Stimulated activated CD4-positive, alpha-beta T cell treated with anti-CD3 and anti-CD28 coated beads, Interleukin-12 subunit alpha, Interleukin-12 subunit beta, amount 100 ng/mL, for 48 hours (primary cell): ENCODE measurements around the gene CCRL2.
"Not testable (repeated sequence)": the region's sequence is repeated elsewhere in the genome, so short reads cannot be mapped to it uniquely, and the experiment has no call there.

Experiments used
- DNase-seq, 3 donors: peaks; one replicate each; pipeline ENCODE4 v3.0.0-alpha.2; 2020; ENCODE audit warnings: low read depth in 2 of 3, low spot score in 1 of 3

Gene CCRL2

DNA sequence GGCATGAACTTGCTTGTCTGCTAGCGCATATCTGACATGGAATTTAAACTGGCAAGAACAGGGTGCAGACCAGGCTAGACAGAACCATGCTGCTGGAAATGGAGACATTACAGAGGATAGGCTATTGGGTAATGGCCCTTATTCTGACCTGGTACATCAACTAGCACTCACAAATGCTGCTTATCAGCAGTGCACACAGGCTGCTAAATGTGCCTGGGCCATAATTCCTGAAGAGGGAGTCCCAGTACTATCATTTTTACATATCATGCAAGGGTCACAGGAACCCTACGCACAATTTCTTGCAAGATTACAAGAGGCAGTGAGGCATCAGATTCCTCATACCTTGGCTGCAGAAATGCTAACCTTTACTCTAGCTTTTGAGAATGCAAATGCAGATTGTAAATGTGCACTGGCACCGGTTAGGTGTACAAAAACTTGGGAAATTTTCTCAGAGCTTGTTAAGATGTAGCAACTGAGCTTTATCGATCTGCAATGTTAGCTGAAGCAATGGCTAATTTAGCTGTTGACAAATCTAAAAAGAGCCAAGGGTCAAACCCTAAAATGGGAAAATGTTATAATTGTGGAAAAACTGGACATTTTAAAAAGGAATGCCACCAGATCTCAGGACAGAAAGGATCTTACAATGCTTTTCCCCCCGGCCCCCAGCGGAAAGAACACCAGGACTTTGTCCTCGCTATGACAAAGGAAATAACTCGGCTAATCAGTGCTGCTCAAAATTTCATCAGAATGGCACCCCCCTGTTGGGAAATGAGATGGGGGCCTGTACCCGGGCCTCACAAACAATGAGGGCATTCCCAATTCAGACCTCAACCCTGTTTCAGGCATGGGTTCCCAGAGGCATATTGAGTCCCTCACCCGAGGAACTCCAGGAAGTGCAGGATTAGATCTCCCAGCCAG lies 21.1 kb downstream of the CCRL2 start:
- no peak for DNase-seq

DNA sequence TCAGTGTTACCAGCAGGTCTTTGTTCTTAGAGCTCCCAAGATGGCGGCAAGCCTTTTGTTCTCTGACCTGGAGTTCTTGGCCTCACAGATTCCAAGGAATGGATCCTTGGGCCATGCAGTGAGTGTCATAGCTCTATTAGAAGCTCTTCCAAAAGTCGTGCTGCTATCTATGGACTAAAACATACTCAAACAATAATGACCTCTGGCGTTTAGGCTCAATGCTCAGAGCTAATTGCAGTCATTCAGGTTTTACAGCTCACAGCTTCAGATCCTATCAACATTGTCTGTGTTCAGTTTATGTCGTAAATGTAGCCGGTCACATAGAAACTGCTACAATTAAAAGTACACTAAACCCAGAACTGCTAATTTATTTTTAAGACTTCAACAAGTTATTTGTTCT lies 22.2 kb downstream of the CCRL2 start:
- no peak for DNase-seq

DNA sequence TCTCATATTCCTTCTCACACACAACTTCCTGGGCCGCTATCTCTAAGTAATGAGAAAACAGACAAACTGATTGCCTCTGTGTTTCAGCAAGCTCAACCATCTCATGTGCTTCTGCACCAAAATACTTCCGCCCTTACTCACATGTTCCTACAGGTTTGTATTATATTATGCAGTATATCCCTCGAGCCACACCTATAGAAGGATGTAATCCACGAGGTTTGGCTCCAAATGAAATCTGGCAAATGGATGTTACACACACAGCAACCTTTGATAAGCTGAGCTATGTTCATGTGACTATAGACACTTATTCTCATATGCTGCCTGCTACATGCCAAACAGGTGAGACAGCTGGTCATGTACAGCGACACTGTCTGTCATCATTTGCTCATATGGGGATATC lies 22.6 kb downstream of the CCRL2 start:
- DNase-seq = no peak

DNA sequence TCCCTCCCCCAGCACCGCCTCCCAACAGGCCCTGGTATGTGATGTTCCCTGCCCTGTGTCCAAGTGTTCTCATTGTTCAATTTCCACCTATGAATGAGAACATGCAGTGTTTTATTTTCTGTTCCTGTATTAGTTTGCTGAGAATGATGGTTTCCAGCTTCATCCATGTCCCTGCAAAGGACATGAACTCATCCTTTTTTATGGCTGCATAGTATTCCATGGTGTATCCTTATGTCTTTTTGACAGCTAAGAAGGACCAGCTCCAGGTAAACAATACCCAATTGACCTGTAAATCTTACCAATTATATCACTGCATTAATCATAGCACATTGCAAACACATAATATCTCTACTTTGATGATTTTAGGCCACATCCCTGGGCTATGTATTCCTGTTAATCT lies 23.8 kb downstream of the CCRL2 start:
- not testable (repeated sequence) for DNase-seq

DNA sequence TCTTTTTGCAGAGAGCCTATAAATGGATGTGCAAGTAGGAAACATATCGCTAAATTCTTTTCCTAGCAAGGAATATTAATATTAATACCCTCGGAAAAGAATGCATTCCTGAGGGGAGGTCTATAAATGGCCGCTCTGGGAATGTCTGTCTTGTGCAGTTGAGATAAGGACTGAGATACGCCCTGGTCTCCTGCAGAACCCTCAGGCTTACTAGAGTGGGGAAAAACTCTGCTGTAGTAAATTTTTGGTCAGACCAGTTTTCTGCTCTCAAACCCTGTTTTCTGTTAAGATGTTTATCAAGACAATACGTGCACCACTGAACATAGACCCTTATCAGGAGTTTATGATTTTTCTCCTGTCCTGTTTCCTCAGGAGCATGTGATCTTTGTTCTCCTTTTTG lies 24.8 kb downstream of the CCRL2 start:
- DNase-seq = not testable (repeated sequence)

DNA sequence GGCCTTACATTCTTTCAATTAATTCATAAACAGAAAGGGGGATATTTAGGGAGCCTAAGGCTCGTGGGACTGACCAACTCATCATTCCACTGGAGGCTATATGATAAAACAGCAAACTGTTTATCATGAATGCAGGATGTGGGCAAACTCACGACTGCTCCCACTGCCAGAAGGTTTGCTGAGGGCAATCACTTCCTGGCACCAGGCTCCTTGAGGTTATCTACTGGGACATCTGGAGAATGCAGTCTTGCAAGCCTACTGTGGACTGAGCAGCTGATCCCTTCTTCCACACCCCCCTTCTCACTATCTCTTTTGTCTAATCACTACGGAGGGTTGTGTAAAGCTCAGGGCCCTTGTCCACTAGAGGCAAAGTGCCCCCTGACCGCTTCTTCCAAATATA lies 26.1 kb downstream of the CCRL2 start:
- DNase-seq = not testable (repeated sequence)

DNA sequence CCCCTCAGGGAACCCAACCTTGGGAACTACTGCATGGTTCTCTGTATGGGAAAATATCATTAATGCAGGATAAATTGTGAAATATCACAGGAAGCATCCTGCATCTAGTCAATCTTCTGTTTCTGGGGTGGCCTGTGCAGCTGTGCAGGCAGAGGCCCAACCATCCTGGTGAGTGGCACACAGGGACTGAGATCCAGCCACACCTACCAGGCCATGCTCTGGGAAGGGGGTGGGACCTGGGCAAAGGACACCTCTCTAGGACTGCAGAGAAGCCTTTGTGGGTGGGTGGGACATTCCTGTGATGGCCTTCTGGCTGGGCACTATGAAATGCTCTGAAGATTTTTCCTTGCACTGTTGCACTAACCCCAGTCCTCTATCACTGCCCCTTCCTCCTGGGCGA lies 26.8 kb downstream of the CCRL2 start:
- DNase-seq = no peak

DNA sequence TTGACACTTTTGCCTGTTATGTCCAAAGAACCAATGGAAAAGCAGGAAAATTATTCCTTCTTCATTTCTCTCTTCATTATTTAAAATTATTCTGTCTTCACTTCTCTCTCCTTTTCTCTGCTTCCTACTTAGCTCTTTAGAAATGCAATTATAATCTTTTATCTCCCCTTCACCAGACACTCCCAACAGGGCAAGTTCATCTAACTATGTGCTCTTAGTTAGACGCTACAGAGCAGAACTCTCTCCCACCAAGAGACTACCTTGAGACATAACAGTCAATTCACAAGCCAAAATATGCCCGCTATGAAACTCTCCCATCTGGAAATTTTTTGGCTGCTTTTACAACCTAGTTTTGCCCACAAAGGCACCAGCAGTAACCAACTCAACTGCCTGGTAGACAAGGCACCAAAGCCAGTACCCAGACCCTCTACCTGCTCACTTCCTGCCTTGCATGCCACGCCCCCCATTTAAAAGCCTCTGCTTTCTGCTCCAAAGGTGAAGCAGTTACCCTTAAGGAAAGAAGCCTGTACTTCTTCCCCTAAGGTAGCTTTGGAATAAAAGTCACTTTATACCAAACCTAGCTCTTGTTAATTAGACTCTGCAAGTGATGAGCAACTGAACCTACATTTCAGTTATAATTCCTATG lies 28.1 kb downstream of the CCRL2 start:
- DNase-seq = no peak

DNA sequence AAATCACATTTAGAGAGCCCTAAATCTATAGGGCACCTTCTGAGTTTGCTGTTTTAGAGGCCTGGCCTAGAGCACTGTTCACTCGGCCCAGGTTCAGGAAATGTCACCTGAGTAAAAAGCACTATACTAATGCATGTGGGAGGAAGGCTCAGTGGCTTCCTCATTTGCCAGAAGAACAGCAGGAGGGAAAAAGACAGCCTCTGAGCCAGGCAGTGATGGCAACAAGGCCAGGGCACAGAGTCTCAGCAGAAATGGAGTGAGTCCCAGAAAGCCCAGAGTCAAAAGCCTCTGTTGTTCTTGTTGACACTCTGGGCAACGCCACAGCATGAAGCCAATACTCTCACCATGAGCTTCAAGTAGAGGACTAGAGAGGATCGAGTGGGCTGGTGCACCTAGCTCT lies 31.8 kb downstream of the CCRL2 start:
- no peak for DNase-seq

DNA sequence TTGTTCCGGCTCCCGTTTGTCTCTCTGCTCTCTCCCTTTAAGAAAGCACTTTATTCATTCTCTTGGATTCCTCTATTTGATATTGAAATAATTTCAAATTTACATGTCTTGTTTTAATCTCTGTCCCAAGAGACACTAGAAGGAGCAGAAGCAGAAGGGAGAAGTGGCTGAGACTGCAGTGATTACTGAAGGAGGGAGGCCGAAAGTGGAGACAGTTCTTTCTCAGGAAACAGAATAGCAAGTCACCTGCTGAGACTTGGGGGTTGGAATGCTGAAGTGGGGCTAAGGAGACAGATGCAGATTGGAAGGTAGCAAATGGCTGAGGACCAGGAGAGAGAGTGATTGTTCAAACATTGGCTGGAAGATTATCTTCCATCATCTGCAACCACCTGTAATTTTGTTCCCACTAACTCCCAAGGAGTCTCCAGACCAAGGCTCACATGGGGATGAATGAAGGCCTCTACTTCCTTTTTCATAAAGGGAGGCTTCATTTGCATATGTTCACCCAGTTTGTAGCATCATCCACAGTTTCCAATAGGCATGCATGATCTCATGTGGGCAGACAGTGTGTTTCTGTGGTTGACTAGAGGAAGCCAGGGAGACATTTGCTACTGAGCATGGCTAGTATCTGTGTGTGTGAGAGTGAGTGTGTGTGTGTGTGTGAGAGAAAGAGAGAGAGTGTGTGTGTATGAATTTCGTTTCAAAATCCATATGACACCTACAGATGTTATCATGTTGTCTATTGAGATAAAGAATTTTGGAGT lies 33.7 kb downstream of the CCRL2 start:
- peak; percentile 9 to 18 (median 9) for DNase-seq

DNA sequence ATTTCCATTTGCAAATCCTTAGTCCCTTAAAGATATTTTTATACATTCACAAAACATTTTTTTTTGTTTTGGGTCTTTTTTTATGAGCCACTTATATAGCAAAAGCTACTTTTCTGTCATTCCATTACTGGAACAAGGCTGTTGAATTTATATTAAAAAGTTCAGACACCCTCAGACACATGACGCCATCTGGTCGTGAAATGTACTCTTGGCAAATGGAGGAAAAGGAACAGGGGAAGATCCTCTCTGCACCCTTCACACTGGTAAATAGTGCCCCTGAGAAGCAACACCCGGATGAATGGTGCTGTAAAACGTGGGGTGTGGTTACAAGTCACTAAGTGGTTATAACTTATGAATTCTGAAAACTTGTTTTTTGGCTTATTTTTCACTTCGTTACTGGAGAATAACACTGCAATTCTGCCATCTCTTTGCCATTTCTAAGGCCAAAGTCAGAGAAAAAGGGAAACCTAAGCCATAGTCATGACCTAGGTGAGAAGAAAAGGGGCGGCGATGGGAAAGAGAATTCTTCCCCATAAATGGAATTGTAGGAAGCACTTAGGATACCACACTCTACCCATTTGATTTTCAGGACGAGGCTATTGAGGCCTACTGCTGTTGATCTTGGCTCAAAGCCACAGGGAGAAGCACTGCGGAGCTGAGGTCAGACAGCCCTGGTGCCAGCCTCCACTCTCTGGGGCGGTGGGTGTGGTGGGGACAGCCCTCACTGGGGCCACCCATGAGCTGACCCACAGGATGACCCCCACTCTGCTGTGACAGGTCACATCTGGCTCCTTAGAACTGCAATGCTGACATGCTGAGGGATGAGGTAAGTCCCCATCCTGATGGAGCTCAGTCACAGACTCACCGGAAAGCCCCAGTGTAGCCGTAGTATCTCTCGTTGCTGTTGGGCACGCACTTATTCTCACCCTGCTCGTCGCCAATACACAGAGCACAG lies 35.8 kb downstream of the CCRL2 start:
- peak in 2 of 3 donors; percentile 4 to 82 for DNase-seq

DNA sequence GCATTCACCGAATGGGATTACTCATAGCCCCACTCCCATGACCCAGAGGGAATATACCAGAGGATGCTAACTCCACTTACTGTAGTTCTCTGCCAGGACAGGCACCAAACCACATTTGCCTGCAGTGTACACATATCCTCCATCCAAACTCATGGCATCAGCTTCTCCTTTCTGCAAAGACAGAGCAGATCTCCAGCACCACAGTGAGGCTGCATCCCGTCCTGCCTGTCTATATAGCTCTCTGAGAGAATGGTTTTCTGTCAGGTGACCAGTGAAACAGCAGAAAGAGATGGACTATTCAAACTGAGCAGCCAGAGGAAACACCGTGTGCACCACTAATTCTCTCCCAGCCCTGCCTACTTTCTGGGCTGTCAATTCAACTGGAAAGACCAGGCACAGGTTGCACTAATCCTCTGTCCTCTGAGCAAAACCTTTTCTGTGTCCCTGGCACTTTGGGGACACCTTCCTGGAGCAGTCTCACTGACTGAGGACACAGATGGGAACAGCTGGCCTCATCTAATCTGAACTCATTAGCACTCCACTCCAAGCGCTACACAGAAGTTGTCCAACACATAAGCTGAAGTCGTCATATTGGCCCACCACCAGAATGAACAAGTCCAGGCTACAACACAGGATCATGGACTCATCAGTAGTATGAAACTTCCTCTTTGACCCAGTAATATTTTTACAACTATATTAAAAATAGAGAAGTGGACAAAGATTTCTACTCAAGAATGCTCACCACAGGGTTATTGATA lies 40.3 kb downstream of the CCRL2 start:
- DNase-seq = no peak

DNA sequence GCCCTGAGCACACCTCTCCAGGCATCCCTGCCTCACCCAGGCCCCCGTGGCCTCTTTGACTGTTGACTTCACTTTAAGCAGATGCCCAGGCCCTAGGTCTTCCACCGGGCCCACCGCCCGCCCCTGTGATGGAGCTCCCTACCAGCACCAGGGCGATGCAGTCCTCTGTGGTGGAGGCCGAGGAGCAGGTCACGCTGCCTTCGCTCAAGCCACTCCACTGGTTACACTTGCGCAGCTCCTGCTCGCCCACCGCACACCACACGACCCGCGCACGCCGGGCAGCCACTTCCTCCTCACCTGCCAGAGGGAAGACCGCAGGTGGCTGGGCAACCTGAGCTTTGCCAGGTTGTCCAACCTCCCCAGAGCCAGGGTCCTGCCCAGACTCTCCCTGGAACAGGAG lies 41.7 kb downstream of the CCRL2 start:
- no peak for DNase-seq

DNA sequence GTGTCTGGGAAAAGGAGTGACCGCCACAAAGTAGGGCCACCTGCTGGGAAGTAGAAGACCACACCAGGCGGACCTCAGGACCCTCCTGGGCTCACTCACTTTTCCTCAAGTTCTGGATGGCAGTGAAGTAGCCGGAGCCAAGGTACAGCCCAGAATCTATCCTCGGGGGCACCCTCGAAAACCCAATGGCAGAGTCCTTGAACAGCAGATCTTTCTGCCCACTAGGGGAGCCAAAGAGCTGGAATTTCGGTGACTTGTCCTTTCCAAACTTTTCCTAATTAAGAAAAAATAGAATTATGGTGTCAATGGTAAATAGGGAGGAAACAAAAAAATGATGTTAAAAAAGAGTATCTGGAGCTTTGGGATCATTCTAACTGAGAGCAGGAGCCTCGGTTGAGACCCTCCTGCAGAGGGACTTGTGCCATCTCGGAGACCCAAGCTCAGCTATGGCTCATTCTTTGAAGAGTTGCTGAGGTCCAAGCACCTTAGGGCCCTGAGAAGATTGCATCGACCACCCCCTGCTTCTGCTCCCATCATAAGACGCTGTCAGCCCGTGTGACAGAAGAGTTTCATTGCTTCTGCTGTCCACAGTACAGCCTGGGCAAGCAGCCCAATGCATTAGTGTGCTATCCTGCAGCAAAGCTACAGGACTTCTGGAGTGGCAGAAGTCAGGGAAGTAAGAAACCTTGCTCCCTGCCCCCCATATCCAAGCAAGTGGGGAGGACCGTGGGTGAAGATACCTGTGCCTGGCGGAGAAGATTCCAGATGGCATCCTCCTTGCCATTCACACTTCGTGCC lies 42.9 kb downstream of the CCRL2 start:
- no peak for DNase-seq

DNA sequence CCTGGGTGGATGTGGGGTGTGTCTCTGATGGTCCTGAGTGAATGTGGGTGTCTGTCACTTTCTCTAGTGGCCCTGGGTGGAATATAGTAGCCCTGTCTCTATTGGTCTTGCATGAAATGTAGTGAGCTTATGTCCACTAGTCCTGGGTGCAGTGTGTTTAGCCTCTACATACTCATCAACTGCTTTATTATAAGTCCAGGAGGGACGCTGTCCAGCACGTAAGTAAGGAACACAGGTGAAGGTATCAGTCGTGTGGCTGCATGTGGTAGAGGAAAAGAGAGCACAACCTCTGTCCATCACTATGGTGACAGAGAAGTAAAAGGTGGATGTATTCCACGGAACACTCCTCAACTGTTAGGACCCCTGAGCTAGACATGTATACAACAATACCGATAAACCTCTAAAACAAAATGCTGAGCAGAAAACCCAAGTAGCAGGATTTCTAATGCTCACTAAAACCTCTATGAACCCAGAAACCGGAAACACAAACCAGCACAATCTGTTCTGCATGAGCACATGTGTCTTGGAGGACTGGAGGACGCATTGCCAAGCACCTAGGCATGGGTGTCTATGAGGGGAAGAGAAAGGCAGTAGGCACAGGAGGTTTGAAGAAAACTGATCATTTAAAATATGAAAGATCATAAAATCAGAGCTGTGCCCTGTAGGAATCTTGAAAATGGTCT lies 46.6 kb downstream of the CCRL2 start:
- no peak for DNase-seq

DNA sequence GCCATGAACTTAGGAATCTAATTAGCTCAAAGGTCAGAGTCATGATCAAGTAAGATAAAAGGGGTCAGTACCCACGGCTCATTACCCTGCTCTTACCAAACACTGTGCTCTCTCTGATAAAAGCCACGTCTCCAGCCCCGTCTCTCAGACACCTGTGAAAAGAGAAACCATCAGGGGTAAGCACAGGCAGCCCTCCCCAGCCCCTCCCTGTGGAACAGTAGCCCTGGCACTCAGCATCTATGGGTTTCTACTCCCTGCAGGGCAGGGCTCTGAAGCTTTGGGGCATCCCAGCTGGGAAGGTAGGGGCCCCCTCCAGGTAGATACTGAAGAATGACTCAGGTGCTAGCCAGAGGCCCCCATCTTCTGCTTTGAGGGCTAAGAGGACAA lies 47.1 kb downstream of the CCRL2 start:
- no peak for DNase-seq

DNA sequence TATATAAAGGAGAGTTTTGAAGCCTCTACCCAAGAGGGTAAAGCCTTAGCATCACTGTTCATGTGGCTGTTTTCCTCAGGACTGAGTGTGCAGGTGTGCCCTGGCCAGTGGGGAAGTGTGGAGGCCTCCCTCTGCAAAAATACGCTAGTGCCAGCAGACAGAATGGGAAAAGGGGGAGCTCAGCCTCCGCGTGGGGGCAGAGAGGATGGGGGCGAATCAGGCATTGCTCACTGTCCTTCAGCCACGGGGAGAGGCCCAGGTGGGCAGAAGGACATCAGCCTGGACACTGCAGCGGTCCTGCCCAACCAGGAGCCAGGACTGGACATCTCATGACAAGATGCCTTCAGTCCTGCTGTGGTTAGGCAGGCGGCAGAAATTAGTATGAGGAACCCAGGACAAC lies 47.5 kb downstream of the CCRL2 start:
- DNase-seq = no peak

DNA sequence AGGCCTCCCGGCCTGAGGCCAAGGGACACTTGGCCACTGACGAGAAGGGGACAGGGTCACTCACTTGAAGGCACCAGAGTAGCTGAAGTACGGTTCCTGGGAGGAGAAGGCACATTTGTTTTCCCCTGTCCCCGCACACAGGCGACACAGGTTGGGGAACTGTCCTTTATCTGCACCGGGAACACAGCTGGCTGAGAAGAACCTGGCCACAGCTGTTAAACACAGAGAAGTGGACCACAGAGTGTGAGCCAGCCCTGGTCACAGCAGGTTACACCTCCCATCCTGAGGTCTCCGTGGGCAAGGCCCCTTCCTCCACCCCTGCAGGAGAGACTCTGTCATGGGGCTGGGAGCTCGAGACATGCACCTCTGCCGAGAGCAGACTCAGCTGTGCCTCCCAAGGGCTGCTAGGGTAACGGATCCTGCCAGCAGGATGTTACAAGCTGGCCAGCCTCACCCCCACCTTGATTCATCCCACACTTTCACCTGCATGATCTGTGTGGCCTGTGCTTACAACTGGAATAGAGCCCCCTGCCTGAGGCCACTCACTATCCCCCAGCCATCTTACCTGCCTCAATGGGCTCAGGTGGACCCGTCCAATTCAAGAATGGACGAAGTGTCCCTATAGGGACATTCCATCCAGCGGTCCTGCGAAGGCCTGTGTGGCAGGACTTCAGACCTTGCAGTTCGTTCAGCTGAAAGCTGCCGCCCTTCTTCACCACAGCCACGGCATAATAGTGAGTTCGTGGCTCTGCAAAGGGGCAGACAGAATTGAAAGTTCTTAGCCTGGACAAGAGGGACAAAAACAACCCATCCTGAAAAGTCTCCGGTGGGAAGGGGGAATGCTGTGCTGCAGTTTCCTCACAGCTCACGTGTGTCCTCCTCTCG lies 48.4 kb downstream of the CCRL2 start:
- DNase-seq = no peak
